ENCODE data around the gene HRC.

GRCh38 chr19:49149652-49150105 lies 5.5 kb downstream of the HRC start:
- TF ChIP-seq CTCF (IDR thresholded peaks at IDR 0.05) (no peak), POLR2AphosphoS5 (IDR thresholded peaks at IDR 0.05; ENCODE audit: low read depth, low read length) (no peak)
